Fibroblast of the aortic adventitia (primary cell): ENCODE results near the gene RNMT. TPM values are rescaled to one million over a fixed set of nuclear protein-coding genes. Genes with fewer than 3 reads are reported as not detected.

Experiments
- DNase-seq: peaks from one replicate; pipeline ENCODE4 v3.0.0-alpha.2; 2010; ENCODE audit warnings: low read depth
- H3K4me3 ChIP-seq: 2 replicates; pipeline ENCODE4 v1.5.1; 2011; ENCODE audit warnings: low read depth, mild to moderate bottlenecking, control low read depth, low read length, moderate library complexity
- CTCF ChIP-seq: IDR thresholded peaks from 2 replicates; pipeline ENCODE4 v1.5.1; 2011; ENCODE audit warnings: mild to moderate bottlenecking, low read length, control low read depth, inconsistent platforms; ENCODE audit not compliant: insufficient read depth
- total RNA-seq: library from RNA; depleted of rRNA; stranded (reverse); fragments of >200 nt; gene quantifications from 2 replicates; pipeline ENCODE4 v1.2.3, GENCODE V29; 2012; ENCODE audit warnings: low replicate concordance

RNMT gene
- total RNA-seq, 1 donor, result 30.0 TPM

- DNase-seq, result no peak
- no peak overlapping the region for H3K4me3 ChIP-seq
- TF ChIP-seq CTCF, result no peak
These were observed 29.5 kb upstream of the RNMT start for GRCh38 chr18:13696961-13697360.

- DNase-seq, result no peak
- TF ChIP-seq CTCF, result no peak
- no peak overlapping the region for H3K4me3 ChIP-seq
These were observed 26.3 kb upstream of the RNMT start for GRCh38 chr18:13700153-13700552.

GRCh38 chr18:13703899-13704298 is 22.6 kb upstream of the RNMT start:
- H3K4me3 ChIP-seq, result no peak overlapping the region
- DNase-seq, result no peak
- no peak for TF ChIP-seq CTCF

- H3K4me3 ChIP-seq, result no peak overlapping the region
- no peak for DNase-seq
- no peak for TF ChIP-seq CTCF
These were observed 16.1 kb upstream of the RNMT start for GRCh38 chr18:13710414-13710831.

- H3K4me3 ChIP-seq, result no peak overlapping the region
- no peak for DNase-seq
- TF ChIP-seq CTCF, result no peak
These were observed 13.9 kb upstream of the RNMT start for GRCh38 chr18:13712400-13713131.

DNA sequence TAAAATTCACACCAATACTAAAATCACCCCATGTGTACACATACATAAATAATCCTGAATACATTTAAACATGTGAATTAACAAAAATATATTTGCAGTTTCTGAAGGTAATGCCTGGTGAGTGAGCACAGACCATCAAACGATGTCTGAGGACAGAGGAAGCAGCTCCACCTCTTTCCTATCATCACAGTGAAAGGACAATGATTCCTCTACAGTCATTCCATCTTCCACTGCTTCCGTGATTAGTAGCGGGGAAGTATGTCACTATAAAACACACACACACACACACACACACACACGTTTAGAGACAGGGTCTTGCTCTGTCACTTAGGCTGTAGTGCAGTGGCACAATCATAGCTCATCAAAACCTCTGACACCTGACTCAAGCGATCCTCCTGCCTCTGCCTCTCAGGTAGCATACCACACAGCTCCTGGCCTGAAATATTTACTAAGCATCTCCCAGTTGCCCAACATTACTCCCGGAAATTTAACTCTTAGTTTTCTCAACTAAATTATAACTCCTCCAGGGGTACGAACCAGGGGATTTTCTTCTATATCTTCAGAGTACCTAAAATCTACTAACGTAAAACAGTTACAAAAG is 12.9 kb upstream of the RNMT start:
- no peak for DNase-seq
- H3K4me3 ChIP-seq, result no peak overlapping the region
- no peak for TF ChIP-seq CTCF

- no peak overlapping the region for H3K4me3 ChIP-seq
- TF ChIP-seq CTCF, result no peak
- no peak for DNase-seq
These were observed 11.1 kb upstream of the RNMT start for GRCh38 chr18:13715330-13715729.
